Measurements from ENCODE around the gene DCBLD1. TPM values are rescaled to one million over a fixed set of nuclear protein-coding genes. Genes with fewer than 3 reads are reported as not detected.
A peak's percentile ranks its signal among the peaks of the same experiment; 100 is the strongest.

The DCBLD1 gene
- total and polyA plus RNA-seq, 2 of the 13 experiments (the other 11 are each of a cell fraction or from before 2014, with no cell fraction given) = 23.2 to 41.5 TPM

DNA sequence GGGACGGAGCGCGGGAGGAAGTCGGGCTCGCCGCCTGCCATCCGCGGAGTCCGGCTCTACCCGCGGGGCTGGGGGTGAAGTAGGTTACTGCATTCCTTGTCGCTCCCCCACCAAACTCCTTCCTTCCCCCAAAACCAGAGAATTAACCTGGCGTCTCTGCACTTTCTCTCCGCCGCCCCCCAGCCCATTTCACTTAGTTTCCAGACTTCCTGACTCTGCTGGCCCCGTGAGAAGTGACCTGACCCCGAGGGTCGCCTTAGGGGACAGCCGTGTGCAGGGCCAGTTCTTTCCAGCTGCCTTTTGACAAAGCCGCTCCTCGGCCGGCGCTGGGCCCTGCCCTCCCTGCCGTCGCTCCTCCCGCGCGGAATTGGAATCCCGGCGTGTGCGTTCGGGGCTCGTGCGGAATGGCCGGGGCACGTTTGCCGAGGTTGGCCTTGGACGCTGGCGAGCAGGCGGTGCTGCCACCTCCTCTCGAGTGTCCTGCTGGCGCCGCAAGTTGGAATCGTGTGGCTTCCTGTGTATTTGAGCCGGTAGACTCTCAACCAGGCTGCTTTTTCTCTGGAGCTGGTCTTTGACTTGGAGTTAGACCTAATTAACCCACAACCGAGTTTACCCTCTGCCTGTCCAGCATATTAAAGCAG, 650 bp downstream of the DCBLD1 start (continued):
- TF ChIP-seq ZNF574 (CRISPR knock-in tag; IDR thresholded peaks at IDR 0.05) (peak; percentile 82), MED1 (CRISPR knock-in tag; IDR thresholded peaks at IDR 0.05) (peak; percentile 39; the same call in 1 of the 2 replicates), PHF8 (CRISPR knock-in tag; IDR thresholded peaks at IDR 0.05) (peak; percentile 75), ZNF792 (CRISPR knock-in tag; IDR thresholded peaks at IDR 0.05) (peak; percentile 46; the same call in 1 of the 2 replicates), ZNF468 (CRISPR knock-in tag; IDR thresholded peaks at IDR 0.05) (no peak), PHF21A (CRISPR knock-in tag; IDR thresholded peaks at IDR 0.05) (peak; percentile 58; the same call in 1 of the 2 replicates), MAFF (IDR thresholded peaks at IDR 0.05; ENCODE audit: low read depth, low read length) (no peak), TCF7L2 (IDR thresholded peaks at IDR 0.05; ENCODE audit: low read depth, low read length) (no peak), NFATC3 (CRISPR knock-in tag; IDR thresholded peaks at IDR 0.05) (no peak), STAG1 (CRISPR knock-in tag; IDR thresholded peaks at IDR 0.05) (peak; percentile 8; the same call in 1 of the 2 replicates)
- TF ChIP-seq, protein P1, sequence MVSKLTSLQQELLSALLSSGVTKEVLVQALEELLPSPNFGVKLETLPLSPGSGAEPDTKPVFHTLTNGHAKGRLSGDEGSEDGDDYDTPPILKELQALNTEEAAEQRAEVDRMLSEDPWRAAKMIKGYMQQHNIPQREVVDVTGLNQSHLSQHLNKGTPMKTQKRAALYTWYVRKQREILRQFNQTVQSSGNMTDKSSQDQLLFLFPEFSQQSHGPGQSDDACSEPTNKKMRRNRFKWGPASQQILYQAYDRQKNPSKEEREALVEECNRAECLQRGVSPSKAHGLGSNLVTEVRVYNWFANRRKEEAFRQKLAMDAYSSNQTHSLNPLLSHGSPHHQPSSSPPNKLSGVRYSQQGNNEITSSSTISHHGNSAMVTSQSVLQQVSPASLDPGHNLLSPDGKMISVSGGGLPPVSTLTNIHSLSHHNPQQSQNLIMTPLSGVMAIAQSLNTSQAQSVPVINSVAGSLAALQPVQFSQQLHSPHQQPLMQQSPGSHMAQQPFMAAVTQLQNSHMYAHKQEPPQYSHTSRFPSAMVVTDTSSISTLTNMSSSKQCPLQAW (CRISPR knock-in tag; IDR thresholded peaks at IDR 0.05) = peak; percentile 75; the same call in 1 of the 2 replicates
- TF ChIP-seq, protein P2, sequence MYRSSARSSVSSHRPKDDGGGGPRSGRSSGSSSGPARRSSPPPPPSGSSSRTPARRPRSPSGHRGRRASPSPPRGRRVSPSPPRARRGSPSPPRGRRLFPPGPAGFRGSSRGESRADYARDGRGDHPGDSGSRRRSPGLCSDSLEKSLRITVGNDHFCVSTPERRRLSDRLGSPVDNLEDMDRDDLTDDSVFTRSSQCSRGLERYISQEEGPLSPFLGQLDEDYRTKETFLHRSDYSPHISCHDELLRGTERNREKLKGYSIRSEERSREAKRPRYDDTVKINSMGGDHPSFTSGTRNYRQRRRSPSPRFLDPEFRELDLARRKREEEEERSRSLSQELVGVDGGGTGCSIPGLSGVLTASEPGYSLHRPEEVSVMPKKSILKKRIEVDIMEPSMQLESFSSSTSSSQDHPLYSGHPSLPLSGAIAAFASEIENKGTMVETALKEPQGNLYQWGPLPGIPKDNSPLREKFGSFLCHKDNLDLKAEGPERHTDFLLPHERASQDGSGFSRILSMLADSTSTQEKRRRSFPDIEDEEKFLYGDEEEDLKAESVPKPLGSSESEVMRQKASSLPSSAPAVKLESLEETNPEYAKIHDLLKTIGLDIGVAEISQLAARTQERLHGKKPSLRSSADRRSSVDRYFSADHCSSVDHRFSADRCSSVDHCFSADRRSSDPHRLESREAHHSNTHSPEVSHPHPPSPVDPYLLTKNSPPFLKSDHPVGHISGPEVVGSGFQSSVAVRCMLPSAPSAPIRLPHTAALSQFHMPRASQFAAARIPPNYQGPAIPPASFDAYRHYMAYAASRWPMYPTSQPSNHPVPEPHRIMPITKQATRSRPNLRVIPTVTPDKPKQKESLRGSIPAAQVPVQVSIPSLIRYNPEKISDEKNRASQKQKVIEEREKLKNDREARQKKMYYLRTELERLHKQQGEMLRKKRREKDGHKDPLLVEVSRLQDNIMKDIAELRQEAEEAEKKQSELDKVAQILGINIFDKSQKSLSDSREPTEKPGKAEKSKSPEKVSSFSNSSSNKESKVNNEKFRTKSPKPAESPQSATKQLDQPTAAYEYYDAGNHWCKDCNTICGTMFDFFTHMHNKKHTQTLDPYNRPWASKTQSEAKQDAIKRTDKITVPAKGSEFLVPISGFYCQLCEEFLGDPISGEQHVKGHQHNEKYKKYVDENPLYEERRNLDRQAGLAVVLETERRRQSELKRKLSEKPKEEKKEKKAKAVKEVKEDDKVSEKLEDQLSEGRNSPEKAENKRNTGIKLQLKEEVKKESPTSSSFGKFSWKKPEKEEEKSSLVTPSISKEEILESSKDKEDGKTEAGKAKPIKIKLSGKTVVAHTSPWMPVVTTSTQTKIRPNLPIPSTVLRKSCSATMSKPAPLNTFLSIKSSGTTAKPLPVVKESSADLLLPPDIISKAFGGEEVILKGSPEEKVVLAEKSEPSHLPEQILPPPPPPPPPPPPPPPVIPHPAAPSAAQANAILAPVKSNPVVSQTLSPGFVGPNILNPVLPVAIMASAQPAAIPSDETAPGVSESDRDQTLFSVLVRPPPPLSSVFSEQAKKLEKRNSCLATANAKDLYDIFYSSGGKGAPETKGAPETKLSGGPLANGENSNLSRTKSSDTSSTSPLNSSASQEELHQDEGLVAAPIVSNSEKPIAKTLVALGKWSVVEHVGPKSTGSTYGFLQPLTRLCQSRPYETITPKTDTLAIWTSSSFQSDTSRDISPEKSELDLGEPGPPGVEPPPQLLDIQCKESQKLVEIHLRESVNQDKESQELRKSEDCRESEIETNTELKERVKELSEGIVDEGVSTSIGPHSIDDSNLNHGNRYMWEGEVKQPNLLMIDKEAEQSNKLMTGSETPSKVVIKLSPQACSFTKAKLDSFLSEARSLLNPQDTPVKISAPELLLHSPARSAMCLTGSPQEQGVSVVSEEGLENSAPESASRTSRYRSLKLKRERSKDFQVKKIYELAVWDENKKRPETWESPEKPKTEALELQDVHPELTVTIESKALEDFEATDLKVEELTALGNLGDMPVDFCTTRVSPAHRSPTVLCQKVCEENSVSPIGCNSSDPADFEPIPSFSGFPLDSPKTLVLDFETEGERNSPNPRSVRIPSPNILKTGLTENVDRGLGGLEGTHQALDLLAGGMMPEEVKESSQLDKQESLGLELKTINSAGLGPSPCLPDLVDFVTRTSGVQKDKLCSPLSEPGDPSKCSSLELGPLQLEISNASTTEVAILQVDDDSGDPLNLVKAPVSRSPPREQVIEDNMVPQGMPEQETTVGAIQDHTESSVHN (CRISPR knock-in tag; IDR thresholded peaks at IDR 0.05) = peak; percentile 89; the same call in 1 of the 2 replicates
- TF ChIP-seq, protein P3, sequence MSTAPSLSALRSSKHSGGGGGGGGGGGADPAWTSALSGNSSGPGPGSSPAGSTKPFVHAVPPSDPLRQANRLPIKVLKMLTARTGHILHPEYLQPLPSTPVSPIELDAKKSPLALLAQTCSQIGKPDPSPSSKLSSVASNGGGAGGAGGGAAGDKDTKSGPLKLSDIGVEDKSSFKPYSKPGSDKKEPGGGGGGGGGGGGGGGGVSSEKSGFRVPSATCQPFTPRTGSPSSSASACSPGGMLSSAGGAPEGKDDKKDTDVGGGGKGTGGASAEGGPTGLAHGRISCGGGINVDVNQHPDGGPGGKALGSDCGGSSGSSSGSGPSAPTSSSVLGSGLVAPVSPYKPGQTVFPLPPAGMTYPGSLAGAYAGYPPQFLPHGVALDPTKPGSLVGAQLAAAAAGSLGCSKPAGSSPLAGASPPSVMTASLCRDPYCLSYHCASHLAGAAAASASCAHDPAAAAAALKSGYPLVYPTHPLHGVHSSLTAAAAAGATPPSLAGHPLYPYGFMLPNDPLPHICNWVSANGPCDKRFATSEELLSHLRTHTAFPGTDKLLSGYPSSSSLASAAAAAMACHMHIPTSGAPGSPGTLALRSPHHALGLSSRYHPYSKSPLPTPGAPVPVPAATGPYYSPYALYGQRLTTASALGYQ (CRISPR knock-in tag; IDR thresholded peaks at IDR 0.05) = no peak; the same call in 1 of the 2 replicates
